Measurements from ENCODE around the gene ZNF555.
A peak's percentile ranks its signal among the peaks of the same experiment; 100 is the strongest.
"Not testable (repeated sequence)": the region's sequence is repeated elsewhere in the genome, so short reads cannot be mapped to it uniquely, and the experiment has no call there.

ZNF555 gene

GRCh38 chr19:2872175-2872574 lies 30.9 kb downstream of the ZNF555 start:
- not testable (repeated sequence) for H3K27ac ChIP-seq (ENCODE audit: low read length); H3K9me3 ChIP-seq (ENCODE audit: control insufficient read depth, insufficient read depth, low read length); DNase-seq (ENCODE audit: low read depth, low spot score); H3K36me3 ChIP-seq (ENCODE audit: control insufficient read depth, insufficient read depth, low read length); H3K4me3 ChIP-seq (ENCODE audit: low read length); H3K4me1 ChIP-seq (ENCODE audit: control insufficient read depth, insufficient read depth, low read length); H3K27me3 ChIP-seq (ENCODE audit: control insufficient read depth, insufficient read depth, low read length)
- no CpG with 5 or more reads among the region's 11 CpGs for WGBS (ENCODE audit: insufficient coverage, insufficient read length)

GRCh38 chr19:2877398-2878331 lies 36.4 kb downstream of the ZNF555 start:
- Histone ChIP-seq H3K27me3 (ENCODE audit: control insufficient read depth, insufficient read depth, low read length) (no peaks in the 10 kb centered on the region), H3K27ac (ENCODE audit: low read length) (no peak overlapping the region), H3K4me1 (ENCODE audit: control insufficient read depth, insufficient read depth, low read length) (no peaks in the 10 kb centered on the region), H3K4me3 (ENCODE audit: low read length) (no peak overlapping the region), H3K9me3 (ENCODE audit: control insufficient read depth, insufficient read depth, low read length) (peaks cover 8% of the 10 kb centered on the region), H3K36me3 (ENCODE audit: control insufficient read depth, insufficient read depth, low read length) (no peaks in the 10 kb centered on the region)
- DNase-seq (ENCODE audit: low read depth, low spot score): no peak
- WGBS (ENCODE audit: insufficient coverage, insufficient read length): no CpG with 5 or more reads among the region's 32 CpGs

GRCh38 chr19:2883686-2884439 lies 42.6 kb downstream of the ZNF555 start:
- no peak overlapping the region for H3K27ac ChIP-seq (ENCODE audit: low read length)
- no peak for DNase-seq (ENCODE audit: low read depth, low spot score)
- no peaks in the 10 kb centered on the region for H3K9me3 ChIP-seq (ENCODE audit: control insufficient read depth, insufficient read depth, low read length)
- H3K4me1 ChIP-seq (ENCODE audit: control insufficient read depth, insufficient read depth, low read length): no peaks in the 10 kb centered on the region; the same call in 1 of the 2 replicates
- no CpG with 5 or more reads among the region's 14 CpGs for WGBS (ENCODE audit: insufficient coverage, insufficient read length)
- H3K36me3 ChIP-seq (ENCODE audit: control insufficient read depth, insufficient read depth, low read length): no peaks in the 10 kb centered on the region
- H3K4me3 ChIP-seq (ENCODE audit: low read length): no peak overlapping the region
- H3K27me3 ChIP-seq (ENCODE audit: control insufficient read depth, insufficient read depth, low read length): no peaks in the 10 kb centered on the region

- no peaks in the 10 kb centered on the region for H3K36me3 ChIP-seq (ENCODE audit: control insufficient read depth, insufficient read depth, low read length)
- no peaks in the 10 kb centered on the region for H3K27me3 ChIP-seq (ENCODE audit: control insufficient read depth, insufficient read depth, low read length)
- H3K27ac ChIP-seq (ENCODE audit: low read length): no peak overlapping the region
- no peaks in the 10 kb centered on the region for H3K9me3 ChIP-seq (ENCODE audit: control insufficient read depth, insufficient read depth, low read length)
- H3K4me3 ChIP-seq (ENCODE audit: low read length): no peak overlapping the region
- no peak for DNase-seq (ENCODE audit: low read depth, low spot score)
- H3K4me1 ChIP-seq (ENCODE audit: control insufficient read depth, insufficient read depth, low read length): no peaks in the 10 kb centered on the region; the same call in 1 of the 2 replicates
- WGBS (ENCODE audit: insufficient coverage, insufficient read length): no CpG with 5 or more reads among the region's 17 CpGs
Measured at GRCh38 chr19:2885736-2886135, 44.5 kb downstream of the ZNF555 start.

GRCh38 chr19:2887391-2887914 lies 46.2 kb downstream of the ZNF555 start:
- no CpG with 5 or more reads among the region's 9 CpGs for WGBS (ENCODE audit: insufficient coverage, insufficient read length)
- no peaks in the 10 kb centered on the region for H3K9me3 ChIP-seq (ENCODE audit: control insufficient read depth, insufficient read depth, low read length)
- DNase-seq (ENCODE audit: low read depth, low spot score): peak; percentile 37

GRCh38 chr19:2888731-2889224 lies 47.5 kb downstream of the ZNF555 start:
- Histone ChIP-seq H3K4me1 (ENCODE audit: control insufficient read depth, insufficient read depth, low read length) (no peaks in the 10 kb centered on the region; the same call in 1 of the 2 replicates), H3K9me3 (ENCODE audit: control insufficient read depth, insufficient read depth, low read length) (no peaks in the 10 kb centered on the region), H3K27me3 (ENCODE audit: control insufficient read depth, insufficient read depth, low read length) (no peaks in the 10 kb centered on the region), H3K4me3 (ENCODE audit: low read length) (no peak overlapping the region), H3K36me3 (ENCODE audit: control insufficient read depth, insufficient read depth, low read length) (no peaks in the 10 kb centered on the region), H3K27ac (ENCODE audit: low read length) (no peak overlapping the region)
- no CpG with 5 or more reads among the region's 37 CpGs for WGBS (ENCODE audit: insufficient coverage, insufficient read length)
- no peak for DNase-seq (ENCODE audit: low read depth, low spot score)

More at GRCh38 chr19:2887391-2887914, 46.2 kb downstream of the ZNF555 start:
- no peaks in the 10 kb centered on the region; the same call in 1 of the 2 replicates for H3K4me1 ChIP-seq (ENCODE audit: control insufficient read depth, insufficient read depth, low read length)
- no peak overlapping the region for H3K4me3 ChIP-seq (ENCODE audit: low read length)
- no peak overlapping the region for H3K27ac ChIP-seq (ENCODE audit: low read length)
- H3K36me3 ChIP-seq (ENCODE audit: control insufficient read depth, insufficient read depth, low read length): no peaks in the 10 kb centered on the region
- no peaks in the 10 kb centered on the region for H3K27me3 ChIP-seq (ENCODE audit: control insufficient read depth, insufficient read depth, low read length)

- WGBS (ENCODE audit: insufficient coverage, insufficient read length): no CpG with 5 or more reads among the region's 8 CpGs
- not testable (repeated sequence) for H3K27ac ChIP-seq (ENCODE audit: low read length); H3K9me3 ChIP-seq (ENCODE audit: control insufficient read depth, insufficient read depth, low read length); H3K4me3 ChIP-seq (ENCODE audit: low read length); H3K4me1 ChIP-seq (ENCODE audit: control insufficient read depth, insufficient read depth, low read length); DNase-seq (ENCODE audit: low read depth, low spot score); H3K27me3 ChIP-seq (ENCODE audit: control insufficient read depth, insufficient read depth, low read length); H3K36me3 ChIP-seq (ENCODE audit: control insufficient read depth, insufficient read depth, low read length)
Measured at GRCh38 chr19:2890531-2890930, 49.3 kb downstream of the ZNF555 start.

- DNase-seq (ENCODE audit: low read depth, low spot score): no peak
- H3K4me3 ChIP-seq (ENCODE audit: low read length): no peak overlapping the region
- H3K27ac ChIP-seq (ENCODE audit: low read length): no peak overlapping the region
- H3K27me3 ChIP-seq (ENCODE audit: control insufficient read depth, insufficient read depth, low read length): no peaks in the 10 kb centered on the region
- H3K36me3 ChIP-seq (ENCODE audit: control insufficient read depth, insufficient read depth, low read length): no peaks in the 10 kb centered on the region
- no peaks in the 10 kb centered on the region for H3K9me3 ChIP-seq (ENCODE audit: control insufficient read depth, insufficient read depth, low read length)
- no CpG with 5 or more reads among the region's 8 CpGs for WGBS (ENCODE audit: insufficient coverage, insufficient read length)
- H3K4me1 ChIP-seq (ENCODE audit: control insufficient read depth, insufficient read depth, low read length): no peaks in the 10 kb centered on the region
Measured at GRCh38 chr19:2896694-2897093, 55.4 kb downstream of the ZNF555 start.

GRCh38 chr19:2900296-2901252 lies 59.3 kb downstream of the ZNF555 start, which contains the start of gene ZNF57:
TSS of gene ZNF57 (plus strand) at chr19:2900928. CDS start at chr19:2901046, 118 bp downstream.
- H3K9me3 ChIP-seq (ENCODE audit: control insufficient read depth, insufficient read depth, low read length): no peaks in the 10 kb centered on the region
- WGBS (ENCODE audit: insufficient coverage, insufficient read length): no CpG with 5 or more reads among the region's 100 CpGs
- no peaks in the 10 kb centered on the region for H3K4me1 ChIP-seq (ENCODE audit: control insufficient read depth, insufficient read depth, low read length)
- H3K4me3 ChIP-seq (ENCODE audit: low read length): peak within 1 kb of the TSS; percentile 94
- DNase-seq (ENCODE audit: low read depth, low spot score): peak; percentile 95
- H3K36me3 ChIP-seq (ENCODE audit: control insufficient read depth, insufficient read depth, low read length): no peaks in the 10 kb centered on the region
- no peaks in the 10 kb centered on the region for H3K27me3 ChIP-seq (ENCODE audit: control insufficient read depth, insufficient read depth, low read length)
- no peak within 1 kb of the TSS for H3K27ac ChIP-seq (ENCODE audit: low read length)

All from iPS DF 6.9 (cell line).